HepG2 (cell line): Measurements from ENCODE around the gene ALDOA. TPM values are rescaled to one million over a fixed set of nuclear protein-coding genes. Genes with fewer than 3 reads are reported as not detected.

Experiments used
- ARID2 ChIP-seq: sonication (generic); formaldehyde crosslinking; IDR thresholded peaks from 2 replicates; pipeline ENCODE4 v1.8.1; 2022; ENCODE audit warnings: mild to moderate bottlenecking, missing genetic modification reagents, borderline replicate concordance
- DRAP1 ChIP-seq: IDR thresholded peaks from 2 replicates; pipeline ENCODE4 v1.6.1; 2016; ENCODE audit warnings: missing genetic modification reagents, missing compliant biosample characterization
- ELF1 ChIP-seq: sonication (generic); formaldehyde crosslinking; IDR thresholded peaks from 2 replicates; pipeline ENCODE4 v1.4.0; 2020; ENCODE audit warnings: missing genetic modification reagents
- EZH2 ChIP-seq: conservative IDR thresholded peaks from 2 replicates; pipeline ENCODE4 v1.6.1; 2012; ENCODE audit warnings: mild to moderate bottlenecking, low read depth, low read length, moderate library complexity
- FOXO4 ChIP-seq: sonication (generic); formaldehyde crosslinking; conservative IDR thresholded peaks from 2 replicates; pipeline ENCODE4 v1.8.1; 2023; ENCODE audit warnings: missing genetic modification reagents
- GATA4 ChIP-seq: sonication (generic); IDR thresholded peaks from 2 replicates; pipeline ENCODE4 v1.6.1; 2016; ENCODE audit warnings: antibody characterized with exemption, low read depth, borderline replicate concordance
- HMGXB4 ChIP-seq, 2 experiments: sonication (generic) in 1 of 2; formaldehyde crosslinking in 1 of 2; IDR thresholded peaks; 2 replicates each; pipeline versions ENCODE4 v1.4.0 to v1.6.1; 2018 to 2020; ENCODE audit warnings: missing genetic modification reagents in 2 of 2, borderline replicate concordance in 1 of 2, low read depth in 1 of 2, mild to moderate bottlenecking in 1 of 2, missing biosample characterization in 1 of 2
- HOXD1 ChIP-seq: sonication (generic); formaldehyde crosslinking; IDR thresholded peaks from 2 replicates; pipeline ENCODE4 v1.5.0; 2020; ENCODE audit warnings: missing genetic modification reagents
- MLLT10 ChIP-seq: sonication (generic); formaldehyde crosslinking; IDR thresholded peaks from 2 replicates; pipeline ENCODE4 v1.4.0; 2020; ENCODE audit warnings: missing genetic modification reagents
- NFRKB ChIP-seq: fragments of 450-650 bp; IDR thresholded peaks from 2 replicates; pipeline ENCODE4 v1.6.1; 2017
- RARA ChIP-seq: IDR thresholded peaks from 2 replicates; pipeline ENCODE4 v1.6.1; 2016; ENCODE audit warnings: missing genetic modification reagents, missing compliant biosample characterization
- SP5 ChIP-seq: IDR thresholded peaks from 2 replicates; pipeline ENCODE4 v1.6.1; 2016; ENCODE audit warnings: low read depth, borderline replicate concordance
- SUZ12 ChIP-seq: fragments of 150-350 bp; IDR thresholded peaks from 2 replicates; pipeline ENCODE4 v1.6.1; 2014; ENCODE audit warnings: low read depth, low read length
- TBL1XR1 ChIP-seq: fragments of 150-350 bp; IDR thresholded peaks from 2 replicates; pipeline ENCODE4 v1.6.1; 2014; ENCODE audit warnings: borderline replicate concordance, low read length; ENCODE audit not compliant: partially characterized antibody
- TP53 ChIP-seq: sonication (generic); formaldehyde crosslinking; conservative IDR thresholded peaks from 2 replicates; pipeline ENCODE4 v1.4.0; 2020; ENCODE audit warnings: missing genetic modification reagents
- ZNF232 ChIP-seq: sonication (generic); formaldehyde crosslinking; IDR thresholded peaks from 2 replicates; pipeline ENCODE4 v1.4.0; 2020; ENCODE audit warnings: missing genetic modification reagents, borderline replicate concordance
- ZNF354B ChIP-seq: sonication (generic); formaldehyde crosslinking; IDR thresholded peaks from 2 replicates; pipeline ENCODE4 v1.8.0; 2022; ENCODE audit warnings: mild to moderate bottlenecking, missing genetic modification reagents
- ZNF574 ChIP-seq: sonication (generic); formaldehyde crosslinking; IDR thresholded peaks from 2 replicates; pipeline ENCODE4 v1.4.0; 2020; ENCODE audit warnings: missing genetic modification reagents
- ZNF644 ChIP-seq: IDR thresholded peaks from 2 replicates; pipeline ENCODE4 v1.6.1; 2016; ENCODE audit warnings: low read depth
- ZNF678 ChIP-seq: sonication (generic); formaldehyde crosslinking; IDR thresholded peaks from 2 replicates; pipeline ENCODE4 v1.4.0; 2020; ENCODE audit warnings: mild to moderate bottlenecking, missing genetic modification reagents
- ZNF784 ChIP-seq: sonication (generic); formaldehyde crosslinking; IDR thresholded peaks from 2 replicates; pipeline ENCODE4 v1.5.1; 2020; ENCODE audit warnings: missing genetic modification reagents, mild to moderate bottlenecking, borderline replicate concordance
- ZSCAN5A ChIP-seq: sonication (generic); formaldehyde crosslinking; IDR thresholded peaks from 2 replicates; pipeline ENCODE4 v1.8.0; 2022; ENCODE audit warnings: mild to moderate bottlenecking, missing genetic modification reagents, borderline replicate concordance
- polyA plus RNA-seq, 8 experiments: library from polyadenylated mRNA; depleted of rRNA in 3 of 8; stranded (reverse) in 7 of 8; unstranded in 1 of 8; fragments of >200 nt; fragmentation: Illumina TruSeq in 4 of 8; extraction: Trizol in 4 of 8; gene quantifications; 2 replicates each; pipeline versions ENCODE4 v1.2.1 to v1.2.3, GENCODE V29; 2011 to 2016; ENCODE audit warnings: low read depth in 4 of 8, missing spikeins in 1 of 8, mixed read lengths in 1 of 8; ENCODE audit not compliant: insufficient read depth in 1 of 8
- total RNA-seq, 5 experiments: library from RNA; depleted of rRNA; stranded (reverse); fragments of >200 nt; fragmentation: Illumina TruSeq; extraction: Trizol; gene quantifications; 2 replicates each; pipeline ENCODE4 v1.2.3, GENCODE V29; 2016; ENCODE audit warnings: low read depth in 1 of 5

The ALDOA gene
- total and polyA plus RNA-seq, 2 of the 13 experiments (the other 11 are each of a cell fraction or from before 2014, with no cell fraction given), result 925 to 1,884 TPM

GRCh38 chr16:30088832-30089624 is 23.5 kb downstream of the ALDOA start (continued):
- TF ChIP-seq ZNF574 (CRISPR knock-in tag) (peak; percentile 51; the same call in 1 of the 2 replicates), MLLT10 (CRISPR knock-in tag) (no peak), EZH2 (no peak), GATA4 (no peak), HMGXB4 (CRISPR knock-in tag; IDR thresholded peaks at IDR 0.05; ENCODE audit: borderline replicate concordance in 1 of 2, low read depth in 1 of 2) (no peak), ZNF644 (CRISPR knock-in tag) (no peak), ZNF678 (CRISPR knock-in tag) (no peak), NFRKB (no peak), ZSCAN5A (CRISPR knock-in tag) (no peak), SP5 (no peak), HOXD1 (CRISPR knock-in tag) (no peak), TBL1XR1 (no peak), RARA (CRISPR knock-in tag) (no peak), ELF1 (CRISPR knock-in tag) (no peak), ZNF232 (CRISPR knock-in tag) (no peak), ZNF784 (CRISPR knock-in tag) (no peak), ZNF354B (no peak), SUZ12 (no peak), FOXO4 (CRISPR knock-in tag) (no peak), DRAP1 (no peak), TP53 (CRISPR knock-in tag) (no peak), ARID2 (no peak)
